ENCODE results near the gene SOX5. TPM values are rescaled to one million over a fixed set of nuclear protein-coding genes. Genes with fewer than 3 reads are reported as not detected.

SOX5 gene
- total RNA-seq, 1 experiment from 2014 or later: 3.1 TPM

DNA sequence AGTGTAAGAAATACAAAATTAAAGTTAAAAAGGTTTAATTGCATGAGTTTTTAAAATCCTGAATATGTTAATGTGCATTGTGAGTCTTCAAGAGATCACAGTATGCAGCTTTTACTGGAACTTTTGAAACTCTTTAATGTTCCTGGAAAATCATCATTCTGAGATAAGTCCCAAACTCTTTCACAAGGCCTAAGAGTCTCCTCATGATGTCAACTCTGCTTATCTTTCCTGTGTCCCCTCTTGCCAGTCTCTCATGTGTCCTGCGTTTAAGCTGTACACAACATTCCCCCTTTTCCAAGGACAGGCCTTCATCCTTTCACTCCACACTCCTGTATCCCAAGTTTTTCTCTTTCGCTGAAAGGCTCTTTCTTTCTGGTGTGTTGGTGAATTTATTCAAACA, 380.1 kb downstream of the SOX5 start:
- no CpG with 5 or more reads among the region's 2 CpGs for WGBS (ENCODE audit: extremely low coverage, insufficient read length, low lambda C conversion rate)
- H3K4me3 Mint-ChIP-seq: no peak overlapping the region
- H2BK120ac ChIP-seq (ENCODE audit: low read depth, low read length, poor library complexity, severe bottlenecking): no peak overlapping the region
- H3K23ac ChIP-seq (ENCODE audit: insufficient read length, low read depth, low read length): no peak overlapping the region
- no peaks in the 10 kb centered on the region; a peak in 1 of 7 replicates for H3K36me3 Mint-ChIP-seq (ENCODE audit: insufficient read depth in 1 of 3, low read depth in 3 of 3)
- H2BK12ac ChIP-seq (ENCODE audit: insufficient read length, low read depth, low read length): no peak overlapping the region
- no peak overlapping the region for H3T11ph ChIP-seq (ENCODE audit: low read length)
- no peak overlapping the region for H2BK15ac ChIP-seq (ENCODE audit: low read depth, low read length)
- H3K9ac ChIP-seq (ENCODE audit: extremely low read depth, insufficient read length, low read length): no peak overlapping the region
- H4K5ac ChIP-seq (ENCODE audit: insufficient read length, low read depth, low read length): no peak overlapping the region
- H3K23me2 ChIP-seq (ENCODE audit: insufficient read length, low read depth, low read length, poor library complexity, severe bottlenecking): no peaks in the 10 kb centered on the region
- no peak for DNase-seq
- H3K4me2 ChIP-seq (ENCODE audit: insufficient read depth, insufficient read length, low read length): no peak overlapping the region
- no peaks in the 10 kb centered on the region for H3K79me1 ChIP-seq (ENCODE audit: insufficient read depth, low read depth, low read length, poor library complexity, severe bottlenecking)
- H3K79me2 ChIP-seq (ENCODE audit: insufficient read depth, low read length): no peaks in the 10 kb centered on the region
- H2AK5ac ChIP-seq (ENCODE audit: insufficient read length, low read length): no peak overlapping the region
- no peaks in the 10 kb centered on the region for H3K27me3 Mint-ChIP-seq (ENCODE audit: low read depth)
- H3K27me3 ChIP-seq (ENCODE audit: insufficient read depth, low read length): no peaks in the 10 kb centered on the region
- no peak overlapping the region for H3K27ac Mint-ChIP-seq
- no peak overlapping the region for H2BK5ac ChIP-seq (ENCODE audit: insufficient read length, low read length)
- no peaks in the 10 kb centered on the region for H4K20me1 ChIP-seq (ENCODE audit: control insufficient read depth, insufficient read depth, insufficient read length)
- H2AFZ ChIP-seq (ENCODE audit: low read length): no peak overlapping the region
- no peak overlapping the region for H3K27ac ChIP-seq (ENCODE audit: insufficient read length, low read depth, low read length)
- H3K9me3 ChIP-seq (ENCODE audit: control insufficient read depth, low read depth, low read length): no peaks in the 10 kb centered on the region
- no peak overlapping the region for H2BK20ac ChIP-seq (ENCODE audit: low read depth, low read length, poor library complexity, severe bottlenecking)
- H3K4me1 Mint-ChIP-seq: peaks cover 6 to 12% of the 10 kb centered on the region in 2 experiments
- H4K8ac ChIP-seq (replicated peaks; ENCODE audit: insufficient read length, low read depth, low read length): no peak overlapping the region
- H3K18ac ChIP-seq (ENCODE audit: insufficient read length, low read depth, low read length): no peak overlapping the region
- TF ChIP-seq, protein P1, sequence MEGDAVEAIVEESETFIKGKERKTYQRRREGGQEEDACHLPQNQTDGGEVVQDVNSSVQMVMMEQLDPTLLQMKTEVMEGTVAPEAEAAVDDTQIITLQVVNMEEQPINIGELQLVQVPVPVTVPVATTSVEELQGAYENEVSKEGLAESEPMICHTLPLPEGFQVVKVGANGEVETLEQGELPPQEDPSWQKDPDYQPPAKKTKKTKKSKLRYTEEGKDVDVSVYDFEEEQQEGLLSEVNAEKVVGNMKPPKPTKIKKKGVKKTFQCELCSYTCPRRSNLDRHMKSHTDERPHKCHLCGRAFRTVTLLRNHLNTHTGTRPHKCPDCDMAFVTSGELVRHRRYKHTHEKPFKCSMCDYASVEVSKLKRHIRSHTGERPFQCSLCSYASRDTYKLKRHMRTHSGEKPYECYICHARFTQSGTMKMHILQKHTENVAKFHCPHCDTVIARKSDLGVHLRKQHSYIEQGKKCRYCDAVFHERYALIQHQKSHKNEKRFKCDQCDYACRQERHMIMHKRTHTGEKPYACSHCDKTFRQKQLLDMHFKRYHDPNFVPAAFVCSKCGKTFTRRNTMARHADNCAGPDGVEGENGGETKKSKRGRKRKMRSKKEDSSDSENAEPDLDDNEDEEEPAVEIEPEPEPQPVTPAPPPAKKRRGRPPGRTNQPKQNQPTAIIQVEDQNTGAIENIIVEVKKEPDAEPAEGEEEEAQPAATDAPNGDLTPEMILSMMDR (conservative IDR thresholded peaks at IDR 0.05): no peak
- no peak overlapping the region for H3K56ac ChIP-seq (ENCODE audit: insufficient read length, low read depth, low read length)
- no peaks in the 10 kb centered on the region for H3K9me3 Mint-ChIP-seq
- H3K4ac ChIP-seq (ENCODE audit: low read depth, low read length): no peak overlapping the region
- no peaks in the 10 kb centered on the region for H3K4me1 ChIP-seq (ENCODE audit: insufficient read depth, low read length)
- no peak overlapping the region for H3K14ac ChIP-seq (ENCODE audit: insufficient read depth, low read length)
- H4K91ac ChIP-seq (ENCODE audit: insufficient read length, low read depth, low read length): no peak overlapping the region

All from H9 (cell line).